ENCODE data around the gene RTL9.
"Not testable (repeated sequence)": the region's sequence is repeated elsewhere in the genome, so short reads cannot be mapped to it uniquely, and the experiment has no call there.

RTL9 gene

DNA sequence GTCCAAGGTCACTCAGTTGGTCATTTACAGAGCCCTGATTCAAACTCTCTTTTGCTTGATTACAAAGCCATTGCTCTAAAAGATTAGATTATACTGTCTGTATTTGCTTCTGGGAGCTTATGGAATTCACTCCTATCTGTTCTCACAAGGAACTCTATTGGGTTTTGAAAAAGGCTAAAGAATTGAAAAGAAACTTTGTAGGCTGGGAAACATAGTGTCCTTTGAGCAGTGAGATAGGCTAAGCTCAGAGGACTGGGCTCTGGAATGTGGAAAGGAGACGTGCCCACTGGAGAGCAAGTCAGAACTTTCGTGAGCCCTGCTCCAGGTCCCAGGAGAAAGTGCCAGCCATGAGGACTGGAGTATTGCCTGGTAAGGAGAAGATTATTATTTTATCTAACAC, at the start of gene RTL9:
Gene RTL9, plus strand, starts transcription at position 301 of the 400 bp plus-strand sequence. CDS start 91,770 bp downstream, outside the sequence.
- in situ Hi-C loops (cut with HindIII; ENCODE audit: low sequenced_read_pairs) = no loop called here

DNA sequence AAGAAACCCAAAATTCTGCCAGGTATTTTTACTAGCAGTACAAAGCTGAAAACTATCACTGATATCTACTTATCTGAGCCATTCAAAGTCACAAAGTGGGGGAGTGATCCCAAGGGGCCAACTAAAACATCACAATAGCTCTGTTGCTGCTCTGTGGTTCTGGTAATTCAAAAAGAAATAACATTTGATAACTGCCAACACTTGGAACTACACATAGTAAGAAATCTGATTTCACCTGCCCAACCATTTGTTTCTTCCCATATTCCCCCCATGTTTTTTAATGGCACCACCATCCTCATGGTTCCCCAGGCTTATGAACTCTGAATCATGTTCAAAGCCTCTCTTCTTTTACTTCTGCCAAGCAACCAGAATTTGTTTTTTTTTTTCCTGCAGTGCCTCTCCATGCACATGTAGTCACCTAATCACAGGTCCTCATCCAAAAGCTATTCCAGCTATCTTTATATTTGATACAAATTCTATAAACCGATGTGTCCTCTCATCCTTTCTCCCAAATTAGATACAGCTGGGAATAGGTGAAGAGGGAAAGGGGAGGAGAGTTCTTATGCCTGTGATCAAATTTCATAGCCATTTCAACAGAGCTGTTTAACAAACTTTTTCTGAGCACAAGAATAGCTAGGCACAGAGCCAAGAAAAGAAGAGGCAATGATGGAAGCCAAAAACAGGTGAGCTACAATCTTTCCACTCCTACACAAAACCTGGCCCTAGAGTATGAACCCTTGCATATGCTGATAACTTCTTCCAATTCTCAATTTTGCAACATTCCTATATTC, 48.5 kb upstream of the RTL9 start:
- in situ Hi-C loops (cut with HindIII; ENCODE audit: low sequenced_read_pairs) = no loop called here

DNA sequence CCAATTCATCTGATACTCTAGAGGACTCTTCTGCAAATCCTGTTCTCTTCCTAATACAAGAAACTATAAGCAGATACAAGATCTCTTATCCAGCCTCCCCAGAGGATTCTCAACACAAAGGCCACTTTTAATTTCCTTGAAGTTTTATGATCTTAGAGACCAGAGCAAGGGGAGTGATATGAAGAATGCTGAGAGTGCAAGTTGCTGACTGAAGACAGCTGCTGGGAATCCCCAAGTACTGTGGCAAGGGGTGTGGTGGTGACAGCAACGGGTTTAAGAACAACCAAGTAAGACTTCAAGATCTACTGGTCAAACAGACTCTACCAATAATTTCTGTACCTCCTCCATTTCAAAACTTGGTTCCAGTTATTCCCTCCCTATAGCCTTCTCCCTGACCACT, 47.8 kb upstream of the RTL9 start:
- in situ Hi-C loops (cut with HindIII; ENCODE audit: low sequenced_read_pairs) = no loop called here

DNA sequence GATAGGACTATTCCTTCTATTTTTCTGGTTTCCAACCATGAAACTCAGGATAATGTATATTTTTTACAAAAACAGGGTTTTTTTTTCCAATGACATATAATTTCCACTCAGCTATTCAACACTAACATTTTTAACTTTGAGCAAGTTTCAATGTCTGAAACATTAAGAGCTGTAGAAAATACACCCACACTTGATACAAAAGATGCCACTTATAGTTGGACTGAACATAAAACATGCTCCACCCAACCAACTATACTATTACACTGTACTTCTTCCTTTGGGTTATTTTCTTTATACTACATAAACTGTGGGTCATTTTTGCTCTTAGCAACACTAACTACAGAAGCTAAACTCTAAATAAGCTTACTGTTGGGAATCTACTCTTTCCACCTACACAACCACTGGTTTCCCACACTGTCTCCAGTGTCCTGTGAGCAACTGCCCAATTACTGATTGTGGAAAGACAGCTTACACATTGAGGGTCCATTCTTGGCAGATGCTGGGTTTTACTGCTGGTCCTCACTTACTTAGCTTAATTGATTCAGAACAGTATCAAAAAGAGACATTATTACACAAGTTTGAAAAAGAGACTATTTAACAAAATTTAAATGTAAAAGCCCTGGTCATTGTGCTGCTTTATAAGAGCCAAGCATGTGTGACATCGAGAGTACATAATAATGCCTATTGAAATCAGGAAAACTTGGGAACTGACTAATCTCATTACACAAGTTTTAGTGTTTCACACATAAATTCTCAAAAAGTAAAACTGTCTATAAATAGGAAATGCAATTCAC, 47.0 kb upstream of the RTL9 start:
- in situ Hi-C loops (cut with HindIII; ENCODE audit: low sequenced_read_pairs) = no loop called here

DNA sequence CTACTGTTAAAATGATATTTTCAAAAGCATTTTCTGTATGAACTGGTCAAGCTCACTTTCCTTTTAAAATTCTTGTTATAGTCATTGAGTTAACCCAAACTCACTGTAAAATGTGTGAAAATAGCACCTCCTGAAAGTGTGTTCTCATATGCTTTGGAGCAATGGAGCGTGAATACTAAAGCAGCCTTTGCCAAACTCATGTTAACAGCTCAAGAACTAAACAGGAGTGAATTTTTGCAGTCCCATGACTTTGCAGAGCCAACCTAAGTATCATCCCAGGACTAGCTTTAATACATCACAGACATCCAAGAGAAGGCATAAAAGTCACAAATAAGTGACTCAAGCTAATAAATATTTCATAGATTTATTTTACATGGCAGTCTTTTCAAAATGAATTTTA, 43.1 kb upstream of the RTL9 start:
- in situ Hi-C loops (cut with HindIII; ENCODE audit: low sequenced_read_pairs) = no loop called here

DNA sequence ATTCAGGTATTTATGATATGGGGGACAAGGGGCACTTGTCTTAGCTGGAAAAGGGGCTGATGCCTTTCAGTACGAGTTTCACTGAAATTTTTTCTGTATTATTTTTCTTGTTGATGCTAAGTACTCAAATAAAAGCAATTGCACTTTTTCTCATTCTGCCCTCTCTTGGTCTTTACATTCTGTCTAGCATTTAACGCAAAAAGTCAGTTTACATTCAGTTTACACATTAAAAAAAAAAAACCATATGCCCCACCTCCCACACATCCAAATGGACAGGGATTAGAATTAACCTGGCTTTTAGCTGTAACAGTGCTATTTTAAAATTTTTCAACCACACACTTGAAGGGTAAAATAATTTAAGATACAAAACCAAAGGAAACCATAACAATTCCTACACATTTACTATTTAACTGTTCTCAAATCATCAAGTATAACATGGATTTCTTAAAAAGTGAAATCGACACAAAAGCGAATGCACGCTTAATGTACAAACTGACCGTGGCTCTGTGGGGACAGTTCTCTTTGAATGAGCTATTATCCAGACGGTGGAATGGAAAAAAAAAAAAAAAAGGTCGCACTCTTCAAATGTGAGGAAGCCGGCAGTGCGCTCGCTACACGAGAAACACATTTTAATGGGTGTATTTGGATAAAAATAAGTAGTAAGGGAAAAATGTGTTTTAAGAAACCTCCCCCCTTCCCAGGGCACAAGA, 42.1 kb upstream of the RTL9 start:
- in situ Hi-C loops (cut with HindIII; ENCODE audit: low sequenced_read_pairs) = no loop called here

DNA sequence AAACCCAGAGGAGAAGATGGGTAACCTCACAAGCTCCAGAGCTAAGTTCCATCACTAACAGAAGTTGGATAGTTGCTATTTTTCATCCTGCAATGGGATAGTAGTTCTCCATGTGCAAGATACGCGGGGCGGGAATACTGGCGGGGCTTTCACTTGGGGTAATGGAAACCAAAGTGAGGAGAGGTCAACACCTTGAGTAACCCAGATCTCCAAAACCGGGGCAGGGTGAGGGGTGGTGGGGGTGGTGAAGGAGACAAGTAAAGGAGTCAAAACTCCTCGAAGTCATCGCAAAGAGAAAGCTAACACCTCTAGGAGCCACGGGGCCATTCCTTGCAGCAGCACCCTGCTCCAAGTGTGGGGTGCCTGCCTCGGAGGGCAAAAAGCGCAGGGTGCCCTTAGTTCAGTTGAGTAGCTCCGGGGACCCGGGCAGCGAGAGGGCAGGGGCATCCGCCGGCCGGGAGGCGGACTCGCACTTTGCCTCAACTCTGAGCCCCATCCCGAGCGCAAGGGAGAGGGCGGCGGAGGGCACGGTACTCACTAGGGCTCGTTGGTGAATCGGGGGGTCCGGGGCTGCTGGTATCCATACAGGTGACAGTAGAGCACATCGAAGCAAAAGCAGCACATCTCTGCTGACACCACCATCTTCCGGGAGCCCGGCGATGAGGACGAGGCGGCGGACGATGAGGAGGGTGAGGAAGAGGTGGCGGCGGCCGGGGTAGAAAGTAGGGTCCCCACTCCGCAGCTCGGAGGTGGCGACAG, 41.4 kb upstream of the RTL9 start:
- in situ Hi-C loops (cut with HindIII; ENCODE audit: low sequenced_read_pairs) = no loop called here

DNA sequence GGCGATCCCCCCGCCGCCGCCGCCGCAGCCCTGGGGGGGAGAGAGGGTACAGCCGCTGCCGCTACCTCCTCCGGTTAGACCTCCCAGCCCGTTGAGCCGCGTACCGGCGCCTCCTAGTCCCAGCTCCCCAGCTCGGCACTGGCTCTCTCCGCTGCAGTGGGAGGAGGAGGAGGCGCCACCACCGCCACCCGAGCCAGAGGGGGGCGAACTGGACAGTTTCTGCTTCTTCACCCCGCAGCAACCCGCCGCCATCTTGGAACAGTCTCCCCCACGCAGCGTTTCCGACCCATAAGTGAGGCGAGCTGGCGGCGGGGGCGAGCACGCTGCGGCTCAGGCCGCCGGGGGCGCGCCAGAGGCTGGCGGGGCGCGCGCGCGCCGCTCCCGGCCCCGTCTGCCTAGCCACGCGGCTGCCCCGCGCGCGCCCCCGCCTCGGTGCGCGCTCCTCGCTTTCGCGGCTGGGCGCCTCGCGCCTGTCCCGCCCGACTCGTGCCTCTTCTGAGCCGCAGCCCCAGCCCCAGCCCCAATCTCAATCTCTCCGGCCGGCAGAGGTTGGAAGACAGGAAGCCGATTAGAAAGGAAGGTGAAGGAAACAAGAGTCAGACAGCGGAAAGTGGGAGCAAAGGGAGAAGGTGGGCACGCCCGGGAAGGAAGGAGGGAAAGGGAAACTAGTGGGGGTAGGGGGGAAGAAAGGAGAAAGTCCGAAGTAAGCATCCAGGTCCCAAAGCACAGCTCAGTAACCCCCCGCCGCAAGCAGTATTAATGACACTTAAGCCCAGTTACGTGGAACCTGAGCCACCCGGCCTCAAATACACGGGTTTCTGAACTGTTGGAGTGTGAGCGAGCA, 40.6 kb upstream of the RTL9 start, which contains the start of gene AMMECR1:
Gene AMMECR1, minus strand, starts transcription at position 266 of the 844 bp plus-strand sequence. Its CDS starts 14 bp downstream, at position 252.
- in situ Hi-C loops (cut with HindIII; ENCODE audit: low sequenced_read_pairs) = no loop called here

DNA sequence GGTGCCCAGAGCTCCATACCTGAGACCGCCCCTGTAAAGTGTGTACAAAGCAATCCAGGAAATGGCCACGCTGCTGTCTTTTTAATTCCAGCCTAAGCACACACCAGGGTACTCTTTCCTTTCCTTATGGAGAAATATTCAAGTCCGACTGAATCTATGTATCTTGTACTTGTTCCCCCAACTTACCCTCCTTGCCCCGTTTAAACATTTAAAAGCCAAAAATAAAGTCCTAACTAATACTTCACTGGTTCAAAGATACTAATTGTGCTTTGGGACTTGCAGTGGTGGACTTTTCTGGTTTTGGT, 40.0 kb upstream of the RTL9 start:
- in situ Hi-C loops (cut with HindIII; ENCODE audit: low sequenced_read_pairs) = no loop called here

DNA sequence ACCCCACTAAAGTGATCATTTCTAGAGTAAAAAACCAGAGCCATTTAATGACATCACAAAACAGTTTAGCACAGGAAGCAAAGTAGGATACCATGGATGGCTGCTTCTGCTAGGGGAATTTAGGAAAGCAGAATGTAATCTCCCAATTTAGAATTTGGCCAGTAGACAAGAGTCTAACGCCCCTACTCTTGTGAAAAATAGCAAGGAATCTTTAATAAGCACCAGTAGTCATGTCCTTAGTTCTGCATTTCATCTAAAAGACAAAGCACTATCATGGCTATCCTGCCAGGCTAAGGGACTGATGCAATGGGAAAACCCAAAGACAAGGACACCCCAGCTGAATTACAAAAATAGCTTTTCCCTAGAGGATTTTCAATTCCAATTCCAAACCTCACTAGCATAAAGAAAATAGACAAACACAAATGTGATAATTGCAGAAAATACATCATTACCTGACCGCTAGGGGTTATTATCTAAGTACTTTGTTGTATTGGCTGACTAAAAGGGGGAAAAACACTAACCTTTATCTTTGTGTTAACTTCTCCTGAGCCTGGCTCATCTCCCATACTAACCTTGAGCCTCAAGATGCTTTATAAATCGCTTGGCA, 38.2 kb upstream of the RTL9 start:
- in situ Hi-C loops (cut with HindIII; ENCODE audit: low sequenced_read_pairs) = no loop called here

DNA sequence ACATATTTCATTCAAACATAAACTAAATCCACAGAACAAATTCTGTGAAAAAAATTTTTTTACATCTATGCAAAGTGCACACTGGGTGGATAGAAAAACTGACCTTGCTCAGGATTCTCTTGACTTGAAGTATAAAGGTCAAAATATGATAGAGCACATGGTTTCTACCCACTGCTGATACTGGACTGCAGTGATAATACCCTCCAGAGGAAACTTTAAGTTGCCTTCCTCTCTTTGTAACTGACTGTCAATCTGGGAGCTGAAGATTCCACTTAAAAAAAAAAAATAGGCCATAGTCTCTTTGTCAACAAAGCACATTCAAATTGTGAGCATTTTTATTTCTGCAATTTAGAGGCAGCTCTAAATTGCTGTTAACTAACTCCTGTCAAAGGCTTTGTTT, 37.6 kb upstream of the RTL9 start:
- in situ Hi-C loops (cut with HindIII; ENCODE audit: low sequenced_read_pairs) = no loop called here

DNA sequence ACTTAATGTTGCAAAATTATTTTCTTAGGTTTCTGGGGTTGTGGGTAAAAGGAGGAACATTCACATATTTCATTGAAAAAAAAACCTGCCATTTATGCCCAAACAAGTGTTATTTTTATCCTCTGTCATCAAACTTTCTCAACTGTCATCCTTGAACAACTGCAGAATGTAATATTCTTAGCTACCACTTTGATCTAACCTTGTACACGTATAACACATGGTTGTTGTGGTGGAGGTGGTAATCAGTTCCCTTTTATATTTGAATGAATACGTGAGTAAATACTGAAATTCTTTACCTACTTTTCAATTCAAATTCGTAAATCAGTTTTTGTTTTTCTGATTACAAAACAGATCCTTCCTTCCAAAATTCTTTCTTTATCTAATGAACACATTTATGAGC, 37.0 kb upstream of the RTL9 start:
- in situ Hi-C loops (cut with HindIII; ENCODE audit: low sequenced_read_pairs) = no loop called here

DNA sequence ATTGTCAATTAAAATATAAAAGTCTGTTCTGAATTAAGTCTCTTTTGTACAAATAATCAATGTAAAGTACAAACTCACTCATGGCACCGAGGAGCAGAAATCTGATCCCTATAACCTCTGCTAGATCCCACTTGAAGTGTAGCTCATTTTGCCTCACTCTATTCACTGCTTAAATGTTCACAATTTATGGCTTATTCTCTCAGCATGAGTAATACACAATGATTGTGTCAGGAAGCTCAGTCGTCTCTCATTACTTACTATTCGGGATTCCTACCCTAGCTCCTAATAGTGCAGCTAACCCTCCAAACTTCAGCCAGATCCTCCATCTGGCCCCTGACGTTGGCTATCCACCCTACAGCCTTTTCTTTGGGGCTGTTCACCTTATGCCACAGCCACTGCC, 36.0 kb upstream of the RTL9 start:
- in situ Hi-C loops (cut with HindIII; ENCODE audit: low sequenced_read_pairs) = no loop called here

DNA sequence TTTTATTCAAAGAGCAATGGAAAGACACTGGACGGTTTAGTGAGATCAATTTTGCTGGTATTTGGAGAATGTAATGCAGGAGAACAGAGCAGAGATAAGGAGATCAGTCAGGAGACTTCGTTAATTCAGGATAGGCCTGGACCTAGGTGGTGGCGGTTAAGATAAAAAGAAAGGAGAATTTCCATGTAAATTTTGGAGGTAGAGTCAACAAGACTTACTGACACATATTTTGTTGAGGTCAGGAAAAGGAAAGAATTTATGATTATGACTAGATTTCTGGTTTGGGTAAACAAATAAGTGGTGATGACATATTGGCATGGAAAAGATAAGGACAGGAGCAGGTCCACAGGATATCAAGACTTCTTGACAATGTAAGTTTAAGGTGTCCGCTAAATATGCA, 31.9 kb upstream of the RTL9 start:
- in situ Hi-C loops (cut with HindIII; ENCODE audit: low sequenced_read_pairs) = no loop called here

DNA sequence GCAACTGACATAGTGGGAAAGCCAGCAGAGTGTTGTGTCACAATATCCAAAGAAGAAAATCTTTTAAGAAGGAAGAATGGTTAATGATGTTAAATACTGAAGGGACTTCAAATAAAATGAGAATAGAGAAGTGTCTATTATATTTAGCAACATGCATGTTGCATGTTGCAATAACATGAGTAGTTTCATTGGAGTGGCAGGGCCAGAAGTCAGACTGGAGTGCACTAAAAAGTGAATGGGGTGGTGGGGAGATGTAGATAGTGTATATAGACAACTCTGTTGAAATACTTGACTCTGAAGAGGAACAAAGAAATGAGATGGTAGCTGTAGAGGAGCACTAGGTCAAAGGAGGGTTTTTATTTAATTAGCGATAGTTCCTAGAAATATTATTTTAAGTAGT, 31.3 kb upstream of the RTL9 start:
- in situ Hi-C loops (cut with HindIII; ENCODE audit: low sequenced_read_pairs) = no loop called here

DNA sequence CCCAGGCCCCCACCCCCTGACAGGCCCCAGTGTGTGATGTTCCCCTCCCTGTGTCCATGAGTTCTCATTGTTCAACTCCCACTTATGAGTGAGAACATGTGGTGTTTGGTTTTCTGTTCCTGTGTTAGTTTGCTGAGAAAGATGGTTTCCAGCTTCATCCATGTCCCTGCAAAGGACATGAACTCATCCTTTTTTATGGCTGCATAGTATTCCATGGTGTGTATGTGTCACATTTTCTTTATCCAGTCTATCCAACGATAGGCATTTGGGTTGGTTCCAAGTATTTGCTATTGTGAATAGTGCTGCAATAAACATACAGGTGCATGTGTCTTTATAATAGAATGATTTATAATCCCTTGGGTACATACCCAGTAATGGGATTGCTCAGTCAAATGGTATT, 30.0 kb upstream of the RTL9 start:
- in situ Hi-C loops (cut with HindIII; ENCODE audit: low sequenced_read_pairs) = not testable (repeated sequence)

DNA sequence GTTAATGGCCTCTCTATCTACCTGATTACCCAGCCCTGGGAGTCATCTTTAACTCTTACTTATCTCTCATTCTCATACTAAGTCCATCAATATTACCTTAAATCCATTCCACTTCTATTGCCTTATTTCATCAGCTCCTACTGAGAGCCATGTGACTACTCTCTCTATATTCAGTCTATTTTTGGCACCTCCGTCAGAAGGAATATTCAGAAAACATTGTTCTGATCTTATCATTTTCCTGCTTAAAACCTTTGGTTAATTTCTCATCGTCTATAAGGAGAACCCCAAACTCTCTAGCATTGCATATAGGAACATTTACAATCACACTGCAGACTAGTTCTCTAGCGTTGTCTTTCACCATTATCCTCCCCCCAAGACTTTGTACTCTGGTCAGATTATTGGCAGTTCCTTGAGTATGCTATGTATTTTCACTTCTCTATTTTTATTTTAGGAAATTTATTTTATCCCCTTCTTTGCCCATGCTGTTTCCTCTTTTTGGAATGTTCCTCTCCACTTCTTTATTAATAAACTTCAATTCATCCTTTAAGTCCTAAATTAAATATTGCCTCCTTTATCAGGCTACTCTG, 27.1 kb upstream of the RTL9 start:
- in situ Hi-C loops (cut with HindIII; ENCODE audit: low sequenced_read_pairs) = no loop called here

DNA sequence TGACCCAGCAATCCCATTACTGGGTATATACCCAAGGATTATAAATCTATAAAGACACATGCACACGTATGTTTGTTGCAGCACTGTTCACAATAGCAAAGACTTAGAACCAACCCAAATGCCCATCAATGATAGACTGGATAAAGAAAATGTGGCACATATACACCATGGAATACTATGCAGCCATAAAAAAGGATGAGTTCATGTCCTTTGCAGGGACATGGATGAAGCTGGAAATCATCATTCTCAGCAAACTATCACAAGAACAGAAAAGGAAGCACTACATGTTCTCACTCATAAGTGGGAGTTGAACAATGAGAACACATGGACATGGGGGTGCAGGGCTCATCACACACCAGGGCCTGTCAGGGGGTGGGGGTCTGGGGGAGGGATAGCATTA, 25.2 kb upstream of the RTL9 start:
- in situ Hi-C loops (cut with HindIII; ENCODE audit: low sequenced_read_pairs) = not testable (repeated sequence)

DNA sequence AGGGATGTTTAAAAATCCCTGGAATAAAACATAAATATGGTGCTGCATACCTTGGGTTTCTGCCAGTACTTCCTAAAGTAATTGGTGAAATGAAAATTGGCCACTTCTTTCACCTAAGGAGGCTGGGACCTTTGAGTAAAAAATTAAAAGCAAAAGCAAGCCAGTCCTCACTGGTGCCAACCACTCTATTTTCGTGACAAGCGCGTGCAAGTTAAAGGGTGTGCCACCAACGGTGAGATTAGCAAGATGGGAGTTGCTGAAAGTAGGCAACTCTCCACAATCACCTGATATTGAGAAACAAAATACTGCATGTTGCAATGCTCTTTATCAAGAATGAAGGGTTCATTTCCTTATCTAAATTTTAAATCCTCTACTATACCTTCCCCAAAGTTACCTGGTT, 19.7 kb upstream of the RTL9 start:
- in situ Hi-C loops (cut with HindIII; ENCODE audit: low sequenced_read_pairs) = no loop called here

All from DLD1 (cell line).